Measurements from ENCODE around the gene TNFAIP2. TPM values are rescaled to one million over a fixed set of nuclear protein-coding genes. Genes with fewer than 3 reads are reported as not detected.

TNFAIP2 gene
- total RNA-seq, 1 donor, result 50.6 TPM

DNA sequence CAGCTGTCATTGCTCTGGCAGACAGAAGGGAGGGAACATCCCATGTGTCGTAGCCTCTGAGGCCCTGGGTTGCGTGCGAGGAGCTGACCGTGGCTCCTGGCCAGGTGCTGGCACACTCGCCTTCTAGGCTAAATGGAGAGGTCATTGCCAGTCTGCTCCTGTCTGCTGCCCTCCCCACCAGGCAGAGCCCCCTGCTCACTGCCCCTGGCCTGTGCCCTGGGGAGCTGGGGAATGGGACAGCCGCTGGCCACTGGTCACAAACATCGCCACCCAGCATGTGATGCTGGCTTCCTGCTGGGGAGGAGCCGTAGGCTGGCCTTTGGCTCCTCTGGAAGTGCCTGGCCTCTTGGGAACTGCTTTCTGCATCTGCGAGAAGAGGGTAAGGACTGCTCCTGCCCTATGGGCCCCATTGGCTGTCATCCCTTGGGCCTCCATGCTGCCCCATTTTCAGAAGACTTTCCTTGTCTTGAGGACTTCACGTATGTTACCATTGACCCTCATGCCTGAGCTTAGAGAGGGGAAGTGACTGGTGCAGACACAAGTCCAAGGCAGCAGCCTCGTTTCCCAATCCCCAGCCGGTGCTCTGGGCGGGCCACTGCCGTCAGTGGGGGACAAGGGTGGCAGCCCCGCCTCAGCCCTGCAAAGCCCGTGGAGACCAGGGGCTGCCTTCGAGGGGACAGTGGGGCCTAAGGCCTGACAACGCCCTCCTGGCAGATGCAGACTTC is 2.0 kb upstream of the TNFAIP2 start:
- no peak for DNase-seq (ENCODE audit: low read depth in 2 of 3, low spot score in 2 of 3)

DNA sequence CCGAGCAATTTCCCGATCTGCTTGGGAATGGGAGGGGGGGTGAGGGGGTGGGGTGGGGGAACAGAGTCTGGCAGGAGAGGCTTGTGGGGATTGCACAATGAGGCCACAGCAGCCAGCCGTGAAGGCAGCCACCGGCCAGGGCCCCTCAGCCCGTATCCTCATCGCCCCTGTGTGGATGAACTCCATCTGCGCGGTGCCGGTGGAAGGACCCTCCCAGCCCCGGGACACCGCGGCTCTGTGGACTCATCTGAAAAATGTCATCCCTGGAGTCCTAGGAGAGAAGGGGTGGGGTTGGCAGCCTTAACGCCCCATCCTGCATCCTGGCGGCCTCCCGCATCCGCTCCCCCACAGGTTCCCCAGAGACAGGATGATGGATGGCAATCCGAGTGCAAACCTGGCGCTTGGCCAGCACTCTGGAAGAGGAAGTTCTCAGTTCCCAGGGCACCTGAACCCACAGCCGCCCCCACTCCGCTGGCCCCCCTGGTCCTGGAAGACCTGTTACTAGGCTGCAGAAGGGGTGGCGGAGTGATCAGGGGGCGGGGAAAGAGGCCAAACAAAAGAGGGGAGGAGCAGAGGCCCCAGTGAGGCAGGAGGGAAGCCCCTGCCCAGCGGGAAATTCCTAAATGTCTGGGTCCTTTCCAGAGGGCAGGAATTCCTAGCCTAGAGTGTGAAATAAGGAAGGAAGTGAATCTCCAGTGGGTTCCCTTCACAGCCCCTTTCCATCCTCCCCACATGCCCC is 1.2 kb upstream of the TNFAIP2 start:
- DNase-seq (ENCODE audit: low read depth in 2 of 3, low spot score in 2 of 3), result peak in 2 of 3 donors; percentile 91 to 95

DNA sequence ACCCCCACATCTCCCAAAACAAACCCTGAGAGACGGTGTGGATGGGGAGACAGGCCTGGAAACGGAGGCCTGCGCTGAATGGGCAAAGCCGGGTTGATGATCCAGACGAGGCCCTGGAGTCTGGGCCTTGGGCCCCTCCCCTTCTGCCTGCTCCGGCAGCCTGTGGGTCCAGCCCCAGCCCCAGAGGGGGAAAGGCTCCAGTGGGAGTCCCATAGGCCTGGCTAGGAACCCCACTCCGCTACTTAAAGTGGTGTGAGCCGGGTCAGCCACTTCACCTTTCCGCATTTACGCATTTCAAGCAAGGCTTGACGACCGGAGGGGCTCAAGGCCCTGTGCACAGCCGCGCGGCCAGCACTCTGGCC is 695 bp upstream of the TNFAIP2 start:
- DNase-seq (ENCODE audit: low read depth in 2 of 3, low spot score in 2 of 3), result peak in 1 of 3 donors; percentile 14

DNA sequence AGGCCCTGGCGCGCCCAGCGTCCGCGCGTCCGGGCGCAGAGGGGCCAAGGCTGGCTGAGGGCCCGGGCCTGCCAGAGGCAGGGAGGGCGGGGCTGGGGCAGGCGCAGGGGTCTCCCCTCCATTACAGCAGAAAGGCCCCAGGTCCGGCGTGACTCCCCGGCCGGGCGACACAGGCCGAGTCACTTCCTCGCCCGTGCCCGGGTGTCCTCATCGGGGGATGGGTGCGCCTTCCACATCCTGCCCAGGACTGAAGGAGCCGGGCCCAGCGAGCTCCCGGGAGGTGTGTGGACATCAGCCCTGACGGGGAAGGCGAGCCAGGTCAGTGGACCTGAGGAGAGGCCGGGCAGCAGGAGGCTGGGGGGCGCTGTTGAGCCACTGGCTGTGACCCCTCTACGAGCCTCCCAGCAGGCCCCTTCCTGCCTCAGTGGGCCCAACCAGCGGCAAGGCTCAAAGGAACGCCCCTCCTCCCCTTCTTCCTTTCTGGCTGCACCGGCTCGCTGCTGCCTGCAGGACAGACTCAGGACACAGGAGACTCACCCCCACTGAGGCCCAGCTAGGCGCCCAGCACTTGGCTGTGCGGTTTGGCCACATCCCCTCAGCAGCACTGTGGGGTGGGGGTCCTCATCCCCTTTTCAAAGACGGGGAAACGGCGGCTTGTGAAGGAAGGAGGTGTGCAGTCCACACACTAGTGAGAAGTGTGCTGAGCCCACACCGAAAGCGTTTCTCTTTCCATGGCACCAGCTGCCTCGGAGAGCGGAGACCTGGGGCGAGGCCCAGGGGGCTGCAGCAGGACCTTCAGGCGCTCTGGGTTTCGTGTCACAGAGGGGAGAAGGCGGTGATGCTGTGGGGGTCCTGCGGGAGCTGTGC is 606 bp downstream of the TNFAIP2 start:
- DNase-seq (ENCODE audit: low read depth in 2 of 3, low spot score in 2 of 3), result no peak

DNA sequence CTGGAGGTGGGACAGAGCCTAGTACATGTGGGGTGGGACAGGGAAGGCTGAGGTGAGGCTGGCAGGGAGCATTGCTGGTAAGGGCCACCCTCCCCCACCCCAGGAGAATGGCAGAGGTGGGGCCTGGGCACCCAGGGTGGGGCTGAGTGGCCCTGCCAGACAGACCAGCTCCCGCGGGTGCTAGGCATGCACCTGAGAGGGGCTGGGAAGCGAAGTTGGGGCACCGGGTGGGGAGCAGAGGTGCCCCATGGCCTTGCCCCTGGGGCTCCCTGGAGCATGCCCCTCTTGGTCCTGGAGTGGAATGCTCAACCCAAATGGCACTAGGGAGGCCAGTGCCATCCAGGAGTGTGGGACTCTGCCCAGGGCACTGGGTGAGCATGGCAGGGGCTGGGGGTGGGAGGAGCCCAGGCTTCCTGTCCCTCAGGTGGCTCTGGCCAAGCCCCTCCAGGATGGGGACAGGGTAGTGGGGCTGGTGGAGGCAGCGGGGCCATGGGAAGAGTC is 1.3 kb downstream of the TNFAIP2 start:
- no peak for DNase-seq (ENCODE audit: low read depth in 2 of 3, low spot score in 2 of 3)

DNA sequence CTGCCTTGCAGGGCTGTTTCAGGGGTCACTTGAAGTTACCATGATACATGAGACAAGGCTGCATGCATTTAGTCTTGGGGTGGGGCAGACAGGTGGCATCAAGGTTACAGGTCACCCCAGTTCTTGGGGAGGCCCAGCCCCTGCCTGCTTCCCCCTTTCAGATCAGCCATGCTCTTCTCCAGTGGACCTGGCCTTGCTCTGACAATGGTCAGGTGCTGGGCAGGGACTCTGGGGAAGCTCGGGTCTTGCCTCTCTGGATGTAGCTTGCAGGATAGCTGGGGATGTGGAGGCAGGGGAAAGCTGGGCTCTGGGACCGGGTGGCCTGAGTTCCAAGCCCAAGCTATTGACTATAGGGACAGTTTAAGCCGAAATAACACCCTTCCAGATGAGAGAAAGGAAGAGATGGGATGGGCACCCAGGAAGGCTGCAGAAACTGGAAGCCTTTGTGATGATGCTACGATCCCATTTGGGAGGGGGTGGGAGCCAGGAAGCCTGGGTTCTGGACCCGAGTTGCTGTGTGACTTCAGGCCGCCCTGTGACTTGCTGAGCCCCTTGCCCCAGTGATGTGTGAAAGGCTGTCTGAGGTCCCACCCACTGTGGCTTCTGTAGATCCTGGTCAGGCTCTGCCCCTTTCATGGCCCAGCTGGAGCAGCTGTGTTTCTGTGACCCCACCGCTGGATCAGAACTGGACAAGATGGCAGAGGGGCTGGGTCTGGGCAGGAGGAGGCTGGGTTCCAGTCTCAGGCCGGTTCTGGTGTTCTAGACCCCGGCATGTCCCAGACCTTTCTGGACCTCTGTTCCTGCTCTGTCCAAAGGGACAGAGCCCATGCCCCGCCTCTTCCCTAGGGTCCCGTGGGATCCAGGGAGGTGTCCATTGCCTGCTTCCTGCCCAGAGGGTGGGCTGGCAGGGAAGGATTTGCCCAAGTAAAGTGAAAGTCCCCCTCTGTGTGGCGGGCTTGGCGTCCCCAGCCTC is 2.1 kb downstream of the TNFAIP2 start:
- DNase-seq (ENCODE audit: low read depth in 2 of 3, low spot score in 2 of 3), result no peak

DNA sequence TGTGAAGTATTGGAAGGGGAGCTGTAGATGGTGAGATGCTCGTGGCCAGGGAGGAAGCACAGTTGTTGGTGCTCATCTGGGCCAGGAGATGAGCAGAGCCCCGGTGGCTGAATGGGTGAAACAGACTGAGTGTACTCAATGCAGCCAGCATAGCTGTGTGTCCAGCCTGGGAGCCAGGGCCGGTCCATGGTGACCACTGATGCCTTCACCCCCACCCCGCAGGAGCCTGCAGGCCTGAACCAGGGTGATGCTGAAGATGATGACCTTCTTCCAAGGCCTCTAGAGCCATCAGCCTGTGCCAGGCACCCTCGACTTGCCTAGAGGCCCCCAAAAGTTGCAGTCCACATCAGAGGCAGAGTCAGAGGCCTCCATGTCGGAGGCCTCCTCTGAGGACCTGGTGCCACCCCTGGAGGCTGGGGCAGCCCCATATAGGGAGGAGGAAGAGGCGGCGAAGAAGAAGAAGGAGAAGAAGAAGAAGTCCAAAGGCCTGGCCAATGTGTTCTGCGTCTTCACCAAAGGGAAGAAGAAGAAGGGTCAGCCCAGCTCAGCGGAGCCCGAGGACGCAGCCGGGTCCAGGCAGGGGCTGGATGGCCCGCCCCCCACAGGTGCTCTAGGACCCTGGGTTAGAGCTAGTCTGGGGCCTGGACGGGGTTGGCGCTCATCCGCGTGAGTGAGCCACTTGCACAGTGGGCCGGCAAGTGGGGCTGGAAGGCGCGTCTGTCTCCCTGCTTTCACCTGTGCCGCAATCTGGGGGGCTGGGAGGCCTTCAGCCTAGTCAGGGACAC is 3.0 kb downstream of the TNFAIP2 start:
- DNase-seq (ENCODE audit: low read depth in 2 of 3, low spot score in 2 of 3), result no peak

DNA sequence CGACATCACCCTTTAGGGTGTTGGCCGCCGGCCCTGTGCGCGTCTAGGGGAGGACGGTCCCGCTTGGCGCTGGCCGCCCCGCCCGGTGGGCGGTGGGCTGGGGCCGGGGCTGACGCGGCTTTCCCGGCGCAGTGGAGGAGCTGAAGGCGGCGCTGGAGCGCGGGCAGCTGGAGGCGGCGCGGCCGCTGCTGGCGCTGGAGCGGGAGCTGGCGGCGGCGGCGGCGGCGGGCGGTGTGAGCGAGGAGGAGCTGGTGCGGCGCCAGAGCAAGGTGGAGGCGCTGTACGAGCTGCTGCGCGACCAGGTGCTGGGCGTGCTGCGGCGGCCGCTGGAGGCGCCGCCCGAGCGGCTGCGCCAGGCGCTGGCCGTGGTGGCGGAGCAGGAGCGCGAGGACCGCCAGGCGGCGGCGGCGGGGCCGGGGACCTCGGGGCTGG is 3.6 kb downstream of the TNFAIP2 start:
- no peak for DNase-seq (ENCODE audit: low read depth in 2 of 3, low spot score in 2 of 3)

DNA sequence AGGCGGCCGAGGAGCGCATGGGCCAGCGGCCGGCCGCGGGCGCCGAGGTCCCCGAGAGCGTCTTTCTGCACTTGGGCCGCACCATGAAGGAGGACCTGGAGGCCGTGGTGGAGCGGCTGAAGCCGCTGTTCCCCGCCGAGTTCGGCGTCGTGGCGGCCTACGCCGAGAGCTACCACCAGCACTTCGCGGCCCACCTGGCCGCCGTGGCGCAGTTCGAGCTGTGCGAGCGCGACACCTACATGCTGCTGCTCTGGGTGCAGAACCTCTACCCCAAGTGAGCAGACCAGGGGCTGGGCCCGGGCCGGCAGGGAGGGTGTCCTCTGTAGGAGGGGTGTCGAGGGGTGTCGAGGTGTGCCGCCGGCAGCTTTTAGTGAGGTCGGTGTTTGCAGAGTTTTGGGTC is 4.1 kb downstream of the TNFAIP2 start:
- no peak for DNase-seq (ENCODE audit: low read depth in 2 of 3, low spot score in 2 of 3)

DNA sequence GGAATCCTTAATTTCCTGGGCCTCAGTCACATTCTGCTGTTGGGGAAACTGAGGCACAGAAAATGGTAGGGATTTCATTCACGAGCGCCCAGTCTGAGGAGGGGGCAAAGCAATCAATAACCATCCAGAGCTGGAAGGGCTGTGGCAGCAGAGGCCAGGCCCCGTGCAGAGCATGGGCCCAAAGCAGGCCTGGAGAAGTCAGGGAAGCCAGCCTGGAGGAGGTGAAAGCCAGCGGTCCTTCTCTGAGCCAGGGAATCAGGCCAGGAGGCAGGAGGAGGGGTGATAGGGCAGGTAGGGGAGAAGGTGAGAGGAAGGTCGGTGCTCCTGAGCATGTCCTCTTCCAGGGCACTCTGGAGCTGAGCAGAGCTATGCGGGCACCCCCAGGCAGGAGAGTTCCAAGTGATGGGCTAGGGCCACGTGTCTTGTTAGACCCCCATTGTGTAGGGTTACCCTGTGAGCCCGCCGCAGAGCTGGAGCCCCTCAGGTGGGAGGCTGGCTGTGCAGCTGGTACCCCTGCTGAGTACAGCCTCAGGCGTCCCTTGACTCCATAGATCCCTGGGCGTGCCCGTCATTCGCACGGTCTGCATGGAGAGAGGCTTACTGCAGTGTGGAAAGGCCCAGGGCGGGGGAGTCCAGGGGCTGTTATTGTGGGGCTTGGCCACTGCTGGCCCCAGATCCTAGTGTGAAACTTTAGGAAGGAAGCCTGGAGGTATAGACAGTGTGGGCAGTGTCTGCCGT is 4.8 kb downstream of the TNFAIP2 start:
- no peak for DNase-seq (ENCODE audit: low read depth in 2 of 3, low spot score in 2 of 3)

DNA sequence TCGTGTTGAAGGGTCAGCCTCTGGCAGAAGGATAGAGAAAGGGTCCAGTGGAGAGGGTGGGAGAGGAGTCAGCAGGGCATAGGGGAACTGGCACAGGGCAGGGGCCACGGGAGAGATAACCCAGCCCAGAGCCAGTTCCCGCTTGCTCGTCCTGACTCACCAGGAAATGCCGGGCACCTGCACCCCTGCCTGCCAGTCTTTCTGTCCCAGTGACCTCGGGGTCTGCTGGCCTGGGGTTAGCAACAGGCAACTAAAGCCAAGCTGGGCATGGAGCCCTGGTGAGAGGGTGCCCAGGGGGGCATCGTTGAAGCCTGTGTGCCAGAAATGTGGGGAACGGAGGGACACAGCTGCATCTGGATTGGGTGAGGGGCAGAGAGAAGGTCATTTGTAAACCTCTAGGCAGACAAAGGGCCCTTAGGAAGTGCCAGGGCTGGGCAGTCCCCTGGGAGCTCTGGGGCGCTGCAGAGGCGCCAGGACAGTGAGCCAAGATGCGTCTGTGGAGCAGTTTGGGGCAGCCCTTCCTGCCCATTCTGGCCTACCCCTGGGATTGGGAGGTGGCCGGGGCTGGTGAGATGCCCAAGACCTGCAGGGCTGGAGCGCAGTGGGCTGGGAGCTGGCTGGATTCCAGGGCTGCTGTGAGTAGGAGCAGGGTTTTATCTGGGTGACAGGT is 5.5 kb downstream of the TNFAIP2 start:
- no peak for DNase-seq (ENCODE audit: low read depth in 2 of 3, low spot score in 2 of 3)

DNA sequence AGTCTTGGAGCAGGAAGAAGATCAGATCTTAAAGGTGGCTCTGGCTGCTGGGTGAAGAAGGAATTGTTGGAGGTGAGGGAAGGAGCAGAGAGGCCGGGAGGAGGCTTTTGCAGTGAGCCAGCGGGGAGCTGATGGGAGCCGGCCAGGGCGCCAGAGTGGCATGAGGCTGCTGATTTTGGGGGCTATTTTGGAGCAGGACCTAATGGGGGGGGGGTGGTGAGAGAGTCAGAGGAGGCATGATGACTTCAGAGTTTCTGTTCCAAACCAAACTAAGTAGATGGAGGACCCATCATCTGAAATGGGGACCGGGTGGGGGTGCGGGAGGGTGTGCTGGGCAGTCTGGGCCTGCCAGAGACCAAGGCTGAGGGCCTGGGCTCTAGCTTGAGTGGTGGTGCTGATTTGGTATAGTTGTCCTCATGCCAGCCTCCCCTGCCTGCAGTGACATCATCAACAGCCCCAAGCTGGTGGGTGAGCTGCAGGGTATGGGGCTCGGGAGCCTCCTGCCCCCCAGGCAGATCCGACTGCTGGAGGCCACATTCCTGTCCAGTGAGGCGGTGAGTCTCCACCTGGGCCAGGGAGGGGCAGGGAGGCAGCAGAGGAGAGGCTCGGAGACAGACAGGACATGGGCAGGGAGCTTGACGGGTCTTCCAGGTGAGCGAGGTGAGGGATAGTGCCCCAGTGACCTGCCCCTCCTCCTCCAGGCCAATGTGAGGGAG is 6.2 kb downstream of the TNFAIP2 start:
- DNase-seq (ENCODE audit: low read depth in 2 of 3, low spot score in 2 of 3), result no peak

DNA sequence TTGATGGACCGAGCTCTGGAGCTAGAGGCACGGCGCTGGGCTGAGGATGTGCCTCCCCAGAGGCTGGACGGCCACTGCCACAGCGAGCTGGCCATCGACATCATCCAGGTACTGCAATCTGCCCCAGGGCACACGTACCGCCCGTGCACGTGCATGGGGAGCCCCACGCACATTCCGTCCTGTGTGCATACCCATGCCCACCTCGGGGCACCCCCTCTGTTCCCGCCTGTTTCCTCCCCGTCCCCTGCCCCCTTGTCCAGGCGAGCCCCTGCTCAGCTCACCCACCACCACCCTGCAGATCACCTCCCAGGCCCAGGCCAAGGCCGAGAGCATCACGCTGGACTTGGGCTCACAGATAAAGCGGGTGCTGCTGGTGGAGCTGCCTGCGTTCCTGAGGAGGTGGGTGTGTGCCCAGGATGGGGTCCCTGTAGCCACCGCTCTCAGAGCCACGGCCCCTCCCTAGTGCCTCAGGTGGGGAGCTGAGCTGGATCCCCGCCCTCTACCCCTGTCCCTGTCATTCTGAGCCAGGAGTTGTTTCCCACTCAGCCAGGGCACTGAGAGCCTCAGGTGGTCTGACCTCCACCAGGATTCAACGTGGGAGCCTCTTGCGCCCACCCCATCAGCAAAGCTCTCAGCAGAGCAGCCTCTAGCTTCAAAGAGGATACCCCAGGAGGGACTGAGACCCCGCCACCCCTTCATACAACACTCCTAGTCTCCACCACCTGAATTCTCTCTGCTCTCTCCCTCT is 6.9 kb downstream of the TNFAIP2 start:
- DNase-seq (ENCODE audit: low read depth in 2 of 3, low spot score in 2 of 3), result no peak

DNA sequence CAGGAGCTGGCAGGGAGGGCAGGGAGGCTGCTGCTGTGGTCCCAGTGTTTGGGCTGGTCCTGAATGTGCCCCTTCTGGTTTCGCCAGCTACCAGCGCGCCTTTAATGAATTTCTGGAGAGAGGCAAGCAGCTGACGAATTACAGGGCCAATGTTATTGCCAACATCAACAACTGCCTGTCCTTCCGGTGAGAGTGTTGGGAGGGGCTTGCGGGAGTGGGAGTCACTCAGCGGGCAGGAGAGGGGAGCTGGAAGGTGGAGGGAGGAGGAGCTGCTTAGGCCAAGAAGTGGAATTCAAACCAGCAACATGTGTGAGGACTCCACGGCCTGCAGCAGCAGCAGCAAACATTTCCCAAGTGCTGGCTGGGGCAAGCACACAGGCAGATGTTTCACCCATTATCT is 7.7 kb downstream of the TNFAIP2 start:
- no peak for DNase-seq (ENCODE audit: low read depth in 2 of 3, low spot score in 2 of 3)

DNA sequence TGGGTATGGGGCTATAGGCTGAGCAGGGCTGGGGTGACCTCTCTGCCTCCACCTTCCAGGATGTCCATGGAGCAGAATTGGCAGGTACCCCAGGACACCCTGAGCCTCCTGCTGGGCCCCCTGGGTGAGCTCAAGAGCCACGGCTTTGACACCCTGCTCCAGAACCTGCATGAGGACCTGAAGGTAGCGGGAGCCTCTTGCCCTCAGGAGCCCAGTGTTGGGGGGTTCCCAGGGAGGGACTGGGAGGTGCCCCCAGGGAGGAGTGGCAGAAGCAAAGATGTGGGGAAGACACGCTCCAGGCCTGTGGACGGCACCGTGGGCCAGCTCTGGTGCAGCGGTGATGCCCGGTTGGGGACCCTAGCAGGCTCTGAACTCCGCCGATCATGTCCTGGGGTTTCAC is 8.3 kb downstream of the TNFAIP2 start:
- no peak for DNase-seq (ENCODE audit: low read depth in 2 of 3, low spot score in 2 of 3)

DNA sequence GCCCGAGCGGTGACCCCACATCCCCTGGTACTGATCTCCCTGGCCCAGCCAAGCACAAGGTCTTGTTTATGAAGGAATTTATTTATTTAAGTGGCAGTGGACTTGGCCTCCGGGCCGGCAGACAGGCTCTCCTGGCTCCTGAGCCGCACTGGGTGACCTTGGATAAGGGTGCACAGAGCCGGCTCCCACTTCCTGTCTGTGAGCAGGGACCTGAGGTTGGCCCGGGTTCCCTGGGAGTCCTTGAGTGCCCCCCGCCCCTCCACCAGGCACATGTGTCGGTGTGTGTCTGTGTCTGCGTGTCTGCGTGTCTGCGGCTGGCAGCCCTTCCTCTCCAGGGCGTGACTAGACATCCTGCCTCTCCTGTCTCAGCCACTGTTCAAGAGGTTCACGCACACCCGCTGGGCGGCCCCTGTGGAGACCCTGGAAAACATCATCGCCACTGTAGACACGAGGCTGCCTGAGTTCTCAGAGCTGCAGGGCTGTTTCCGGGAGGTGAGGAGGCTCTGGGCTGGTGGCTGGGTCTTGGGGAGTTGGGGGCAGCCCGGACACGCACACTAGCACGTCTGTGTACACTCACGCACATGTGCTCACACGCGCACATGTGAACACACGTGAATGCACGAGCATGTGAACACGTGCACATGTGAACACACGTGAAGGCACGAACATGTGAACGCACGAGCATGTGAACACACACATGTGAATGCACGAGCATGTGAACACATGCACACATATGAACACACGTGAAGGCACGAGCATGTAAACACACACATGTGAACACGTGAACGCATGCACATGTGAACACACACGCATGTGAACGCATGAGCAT is 9.3 kb downstream of the TNFAIP2 start:
- DNase-seq (ENCODE audit: low read depth in 2 of 3, low spot score in 2 of 3), result no peak
